Stomach (tissue), 4 donors: ENCODE results near the gene TTLL11.

Experiments used
- EP300 ChIP-seq: sonication (generic); formaldehyde crosslinking; IDR thresholded peaks from one replicate; pipeline ENCODE4 v1.6.1; 2017; ENCODE audit warnings: antibody characterized with exemption
- POLR2AphosphoS5 ChIP-seq, 3 donors: sonication (generic); formaldehyde crosslinking; IDR thresholded peaks; one replicate each; pipeline ENCODE4 v1.6.1; 2016; ENCODE audit warnings: antibody characterized with exemption in 3 of 3
- TF ChIP-seq, protein P1 (sequence below), 7 experiments: fragments of 450-650 bp in 4 of 7; fragments of 200-600 bp in 3 of 7; sonication (generic) in 3 of 7; IDR thresholded peaks; one replicate each; pipeline ENCODE4 v1.5.1; 2016 to 2019; ENCODE audit warnings: antibody characterized with exemption in 7 of 7, control low read depth in 2 of 7, mild to moderate bottlenecking in 1 of 7

DNA sequence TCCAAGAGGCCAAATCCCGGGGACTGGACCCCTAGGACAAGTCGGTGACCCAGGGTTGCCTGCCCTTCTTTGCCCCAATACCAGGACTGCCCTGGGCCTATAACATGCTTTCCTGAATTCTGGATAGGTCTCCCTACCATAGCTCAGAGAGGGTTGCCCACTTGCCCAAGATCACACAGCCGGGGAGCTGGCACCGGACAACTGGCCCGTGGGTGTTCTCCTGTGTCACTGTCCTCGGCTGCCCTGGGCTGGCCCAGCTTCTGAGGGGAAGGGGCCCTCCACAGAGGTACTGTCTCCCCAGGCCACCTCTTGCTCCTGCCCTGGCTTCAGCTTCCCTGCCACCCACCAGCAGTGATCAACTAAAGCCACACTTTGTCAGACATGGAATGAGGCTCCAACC is 28.8 kb upstream of the TTLL11 start:
- TF ChIP-seq, protein P1, sequence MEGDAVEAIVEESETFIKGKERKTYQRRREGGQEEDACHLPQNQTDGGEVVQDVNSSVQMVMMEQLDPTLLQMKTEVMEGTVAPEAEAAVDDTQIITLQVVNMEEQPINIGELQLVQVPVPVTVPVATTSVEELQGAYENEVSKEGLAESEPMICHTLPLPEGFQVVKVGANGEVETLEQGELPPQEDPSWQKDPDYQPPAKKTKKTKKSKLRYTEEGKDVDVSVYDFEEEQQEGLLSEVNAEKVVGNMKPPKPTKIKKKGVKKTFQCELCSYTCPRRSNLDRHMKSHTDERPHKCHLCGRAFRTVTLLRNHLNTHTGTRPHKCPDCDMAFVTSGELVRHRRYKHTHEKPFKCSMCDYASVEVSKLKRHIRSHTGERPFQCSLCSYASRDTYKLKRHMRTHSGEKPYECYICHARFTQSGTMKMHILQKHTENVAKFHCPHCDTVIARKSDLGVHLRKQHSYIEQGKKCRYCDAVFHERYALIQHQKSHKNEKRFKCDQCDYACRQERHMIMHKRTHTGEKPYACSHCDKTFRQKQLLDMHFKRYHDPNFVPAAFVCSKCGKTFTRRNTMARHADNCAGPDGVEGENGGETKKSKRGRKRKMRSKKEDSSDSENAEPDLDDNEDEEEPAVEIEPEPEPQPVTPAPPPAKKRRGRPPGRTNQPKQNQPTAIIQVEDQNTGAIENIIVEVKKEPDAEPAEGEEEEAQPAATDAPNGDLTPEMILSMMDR (IDR thresholded peaks at IDR 0.05): no peak
- TF ChIP-seq EP300: no peak
- no peak for TF ChIP-seq POLR2AphosphoS5 (IDR thresholded peaks at IDR 0.05)
